Epidermal melanocyte (primary cell): ENCODE measurements around the gene PSMF1.
"Not testable (repeated sequence)": the region's sequence is repeated elsewhere in the genome, so short reads cannot be mapped to it uniquely, and the experiment has no call there.

Source experiments
- DNase-seq: peaks from one replicate; pipeline ENCODE4 v3.0.0; 2011; ENCODE audit warnings: low spot score; ENCODE audit not compliant: insufficient read length

PSMF1 gene

DNA sequence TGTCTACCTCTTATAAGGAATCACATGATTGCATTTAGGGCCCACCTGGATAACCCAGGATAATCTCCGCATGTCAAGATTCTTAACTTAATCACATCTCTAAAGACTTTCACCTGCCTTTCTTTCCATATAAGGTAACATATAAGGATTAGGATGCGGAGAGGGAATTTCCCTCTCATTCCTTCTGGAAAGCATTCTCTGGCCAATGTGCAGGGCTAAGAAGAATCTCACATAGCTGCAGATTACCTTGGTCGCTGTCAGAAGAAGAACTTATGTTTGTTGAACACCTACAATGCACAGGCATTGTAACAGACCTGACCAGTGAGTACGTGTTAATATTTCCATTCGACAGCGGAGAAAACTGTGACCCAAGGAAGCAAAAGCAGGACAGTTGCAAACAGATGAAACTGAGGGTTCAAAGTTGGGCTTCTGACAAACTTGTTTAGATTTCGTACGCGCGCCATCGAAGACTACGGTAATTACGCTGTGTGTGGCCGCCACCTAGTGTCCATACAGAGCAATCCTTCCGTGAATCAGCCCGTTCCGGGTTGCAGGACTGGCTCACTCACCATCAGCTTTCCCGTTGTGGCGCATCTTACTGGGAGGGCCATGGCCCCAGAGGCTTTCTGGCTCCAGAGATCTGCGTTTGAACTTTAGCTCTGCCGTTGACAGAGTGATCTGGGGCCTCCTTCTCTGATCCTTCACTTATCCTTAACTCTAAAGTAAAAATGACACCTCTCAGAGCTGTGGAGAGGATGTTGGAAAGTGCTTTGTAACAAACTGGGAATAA lies 94.4 kb downstream of the PSMF1 start:
- DNase-seq = peak; percentile 63

DNA sequence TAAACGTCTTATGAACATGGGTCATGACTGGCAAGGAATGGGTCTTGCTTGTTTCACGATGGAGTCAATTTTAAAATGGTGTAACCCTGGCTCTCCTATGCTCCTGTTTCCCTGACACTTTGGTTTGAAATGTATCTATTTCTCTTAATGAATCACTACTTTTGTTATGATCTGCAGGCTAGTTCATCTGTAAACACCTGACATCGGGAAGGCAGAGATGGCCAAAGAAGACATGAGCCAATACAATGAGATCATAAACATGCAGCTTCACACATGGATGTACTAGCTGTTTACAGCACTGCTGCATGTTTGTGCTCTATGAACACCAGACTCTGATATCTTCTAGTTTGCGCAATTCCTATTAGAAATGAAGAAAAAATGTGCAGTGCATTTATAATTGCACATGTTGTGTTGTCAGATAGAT lies 96.4 kb downstream of the PSMF1 start:
- no peak for DNase-seq

DNA sequence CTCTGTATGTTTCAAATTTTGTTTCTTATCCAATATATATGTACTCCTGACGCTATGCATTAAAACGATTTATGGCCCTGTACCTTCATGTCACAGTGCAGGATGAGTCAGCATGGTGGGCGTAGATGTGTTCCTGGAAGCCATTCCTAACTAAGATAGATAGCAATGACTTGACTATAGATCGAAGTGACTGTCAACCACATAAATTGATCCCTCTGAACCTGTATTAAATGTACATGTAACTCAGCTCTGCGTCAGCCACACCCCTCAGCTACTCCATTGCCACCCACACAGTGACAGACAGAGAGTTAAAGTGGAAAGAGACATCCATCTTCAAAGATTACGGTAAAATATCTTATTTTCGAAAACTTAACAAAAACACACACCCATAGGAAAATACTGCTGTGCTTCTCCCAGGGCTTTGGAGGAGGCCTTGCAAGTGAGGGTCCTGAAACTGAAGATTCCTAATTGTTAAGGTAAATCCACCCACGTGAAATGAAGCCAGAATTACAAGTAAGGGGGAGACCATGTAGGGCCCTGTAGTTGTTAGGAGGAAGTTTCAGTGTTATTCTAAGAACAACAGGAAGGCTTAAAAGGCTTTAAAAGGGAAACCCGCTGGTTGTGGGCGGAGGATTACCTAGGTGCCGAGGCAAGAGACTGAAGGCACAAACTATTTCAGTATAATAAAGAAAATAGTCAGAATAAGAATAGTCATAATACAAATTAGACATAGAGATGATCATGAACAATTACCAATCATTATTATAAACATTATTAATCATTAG lies 97.2 kb downstream of the PSMF1 start:
- no peak for DNase-seq

DNA sequence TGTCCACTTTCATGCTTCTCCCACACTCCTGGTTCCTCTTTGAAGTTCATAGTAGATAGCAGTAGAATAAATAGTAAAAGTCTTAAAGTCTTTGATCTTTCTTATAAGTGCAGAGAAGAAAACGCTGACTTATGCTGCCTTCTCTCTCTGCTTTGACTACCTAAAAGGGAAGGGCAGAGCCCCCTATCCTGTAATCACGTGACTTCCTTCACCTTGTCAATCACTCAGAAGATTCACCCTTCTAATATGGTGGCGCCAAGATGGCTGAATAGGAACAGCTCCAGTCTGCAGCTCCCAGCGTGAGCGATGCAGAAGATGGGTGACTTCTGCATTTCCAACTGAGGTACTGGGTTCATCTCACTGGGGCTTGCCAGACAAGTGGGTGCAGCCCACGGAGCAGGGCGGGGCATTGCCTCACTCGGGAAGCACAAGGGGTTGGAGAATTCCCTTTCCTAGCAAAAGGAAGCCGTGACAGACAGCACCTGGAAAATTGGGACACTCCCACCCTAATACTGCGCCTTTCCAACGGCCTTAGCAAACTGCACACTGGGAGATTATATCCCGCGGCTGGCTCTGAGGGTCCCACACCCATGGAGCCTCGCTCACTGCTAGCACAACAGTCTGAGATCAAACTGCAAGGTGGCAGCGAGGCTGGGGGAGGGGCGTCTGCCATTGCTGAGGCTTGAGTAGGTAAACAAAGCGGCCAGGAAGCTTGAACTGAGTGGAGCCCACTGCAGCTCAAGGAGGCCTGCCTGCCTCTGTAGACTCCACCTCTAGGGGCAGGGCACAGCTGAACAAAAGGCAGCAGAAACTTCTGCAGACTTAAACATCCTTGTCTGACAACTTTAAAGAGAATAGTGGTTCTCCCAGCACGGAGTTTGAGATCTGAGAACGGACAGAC lies 98.4 kb downstream of the PSMF1 start:
- DNase-seq = not testable (repeated sequence)
